Endodermal cell (in vitro differentiated cells): ENCODE data around the gene FER. TPM values are rescaled to one million over a fixed set of nuclear protein-coding genes. Genes with fewer than 3 reads are reported as not detected.

Experiments
- DNase-seq: peaks from one replicate; pipeline ENCODE4 v3.0.0-alpha.2; 2017
- H3K27ac ChIP-seq: 2 replicates; pipeline ENCODE4 v1.5.1; 2013; ENCODE audit warnings: mild to moderate bottlenecking, low read depth, low read length, moderate library complexity
- H3K27me3 ChIP-seq: 2 replicates; pipeline ENCODE4 v1.6.1; 2013; ENCODE audit warnings: mild to moderate bottlenecking, low read length, moderate library complexity; ENCODE audit not compliant: insufficient read depth, control insufficient read depth, poor library complexity, severe bottlenecking
- H3K36me3 ChIP-seq: 2 replicates; pipeline ENCODE4 v1.7.0; 2013; ENCODE audit warnings: mild to moderate bottlenecking, low read length, moderate library complexity; ENCODE audit not compliant: control insufficient read depth, insufficient read depth
- H3K4me1 ChIP-seq: one replicate; pipeline ENCODE4 v1.7.0; 2013; ENCODE audit warnings: low read length; ENCODE audit not compliant: control insufficient read depth, insufficient read depth
- H3K4me3 ChIP-seq: 2 replicates; pipeline ENCODE4 v1.5.1; 2013; ENCODE audit warnings: mild to moderate bottlenecking, low read length, moderate library complexity
- H3K9ac ChIP-seq: 2 replicates; pipeline ENCODE4 v1.6.1; 2013; ENCODE audit warnings: mild to moderate bottlenecking, low read length, moderate library complexity; ENCODE audit not compliant: poor library complexity, severe bottlenecking; ENCODE audit errors: extremely low read depth
- H3K9me3 ChIP-seq: 2 replicates; pipeline ENCODE4 v1.6.1; 2013; ENCODE audit warnings: mild to moderate bottlenecking, low read length, moderate library complexity; ENCODE audit not compliant: control insufficient read depth
- H3K27ac Mint-ChIP-seq: 2 replicates; pipeline ENCODE4 v1.8.0; 2020; ENCODE audit warnings: mixed read lengths
- H3K27me3 Mint-ChIP-seq: 2 replicates; pipeline ENCODE4 v1.8.0; 2021; ENCODE audit warnings: mild to moderate bottlenecking, mixed read lengths; ENCODE audit not compliant: insufficient read depth
- H3K36me3 Mint-ChIP-seq: 2 replicates; pipeline ENCODE4 v1.8.0; 2020; ENCODE audit warnings: low read depth, mixed read lengths
- H3K4me1 Mint-ChIP-seq: 2 replicates; pipeline ENCODE4 v1.8.0; 2020; ENCODE audit warnings: mixed read lengths
- H3K4me3 Mint-ChIP-seq: 2 replicates; pipeline ENCODE4 v1.8.0; 2020; ENCODE audit warnings: mild to moderate bottlenecking, moderate library complexity, mixed read lengths
- H3K9me3 Mint-ChIP-seq: 2 replicates; pipeline ENCODE4 v1.8.0; 2020; ENCODE audit warnings: mild to moderate bottlenecking, mixed read lengths
- CTCF ChIP-seq: fragments of 200-600 bp; sonication (generic); conservative IDR thresholded peaks from 2 replicates; pipeline ENCODE4 v1.5.0; 2021; ENCODE audit warnings: antibody characterized with exemption, mild to moderate bottlenecking
- WGBS, 2 experiments: methylation state at CpG; one replicate each; pipeline versions ENCODE4 v1.1.5 to v1.1.7; 2013; ENCODE audit warnings: missing lambda C conversion rate in 2 of 2, mixed read lengths in 1 of 2; ENCODE audit not compliant: insufficient coverage in 1 of 2, insufficient read length in 1 of 2; 5-methylcytosine and 5-hydroxymethylcytosine counted together
- total RNA-seq, 2 donors: library from RNA; stranded (reverse); fragmentation: NEBNext Ultra II Directional in 1 of 2; extraction: Animal tissue kit (Norgen Biotek cat#: 25700) in 1 of 2; gene quantifications; 2 replicates in 1 of 2; 3 replicates in 1 of 2; pipeline ENCODE4 v1.2.1, GENCODE V29; 2021

The FER gene
- total RNA-seq, 2 donors from 2014 or later, result 24.5 to 26.8 TPM

GRCh38 chr5:109231331-109231730 is 483.6 kb downstream of the FER start:
- H3K27me3 Mint-ChIP-seq, result no peaks in the 10 kb centered on the region
- H3K27ac ChIP-seq, result no peak overlapping the region
- no peak overlapping the region for H3K4me3 ChIP-seq
- no peak overlapping the region for H3K9ac ChIP-seq
- H3K9me3 ChIP-seq, result peaks cover 5% of the 10 kb centered on the region
- H3K27me3 ChIP-seq, result no peaks in the 10 kb centered on the region
- H3K36me3 ChIP-seq, result no peaks in the 10 kb centered on the region
- H3K9me3 Mint-ChIP-seq, result peaks cover 13% of the 10 kb centered on the region
- TF ChIP-seq CTCF, result no peak
- H3K4me3 Mint-ChIP-seq, result no peak overlapping the region
- 92 to 93% methylated on average over 2 of the region's 2 CpGs for WGBS, 2 experiments
- no peak for DNase-seq
- H3K36me3 Mint-ChIP-seq, result peaks cover 5% of the 10 kb centered on the region
- H3K4me1 ChIP-seq, result no peaks in the 10 kb centered on the region
- no peak overlapping the region for H3K27ac Mint-ChIP-seq
- no peaks in the 10 kb centered on the region for H3K4me1 Mint-ChIP-seq

- Mint-ChIP-seq H3K27me3 (no peaks in the 10 kb centered on the region), H3K9me3 (peaks cover 18% of the 10 kb centered on the region), H3K27ac (no peak overlapping the region), H3K4me1 (peaks cover 11% of the 10 kb centered on the region), H3K4me3 (no peak overlapping the region), H3K36me3 (peaks cover 5% of the 10 kb centered on the region)
- H3K27me3 ChIP-seq, result no peaks in the 10 kb centered on the region
- H3K9me3 ChIP-seq, result peaks cover 9% of the 10 kb centered on the region
- DNase-seq, result no peak
- H3K36me3 ChIP-seq, result no peaks in the 10 kb centered on the region
- H3K9ac ChIP-seq, result no peak overlapping the region
- no peak overlapping the region for H3K27ac ChIP-seq
- 93 to 100% methylated on average over 1 to 4 of the region's 4 CpGs for whole genome bisulfite sequencing, 2 experiments
- H3K4me1 ChIP-seq, result peaks cover 8% of the 10 kb centered on the region
- TF ChIP-seq CTCF, result no peak
- no peak overlapping the region for H3K4me3 ChIP-seq
These were observed 486.7 kb downstream of the FER start for GRCh38 chr5:109234381-109234780.

- Histone ChIP-seq H3K9me3 (peaks cover 9% of the 10 kb centered on the region), H3K4me3 (peak overlapping the region; percentile 37), H3K36me3 (no peaks in the 10 kb centered on the region), H3K27ac (no peak overlapping the region), H3K4me1 (peaks cover 9% of the 10 kb centered on the region), H3K27me3 (no peaks in the 10 kb centered on the region), H3K9ac (no peak overlapping the region)
- peaks cover 5% of the 10 kb centered on the region for H3K36me3 Mint-ChIP-seq
- peak overlapping the region; percentile 77 for H3K27ac Mint-ChIP-seq
- H3K4me3 Mint-ChIP-seq, result no peak overlapping the region
- peaks cover 18% of the 10 kb centered on the region for H3K9me3 Mint-ChIP-seq
- no peaks in the 10 kb centered on the region for H3K27me3 Mint-ChIP-seq
- peak; percentile 75 for DNase-seq
- no peak for TF ChIP-seq CTCF
- H3K4me1 Mint-ChIP-seq, result peaks cover 23% of the 10 kb centered on the region
- 70 to 84% methylated on average over 3 to 5 of the region's 5 CpGs for WGBS, 2 experiments
These were observed 491.8 kb downstream of the FER start for GRCh38 chr5:109239456-109239855.
